Measurements from ENCODE around the gene PAFAH2.
A peak's percentile ranks its signal among the peaks of the same experiment; 100 is the strongest.

The PAFAH2 gene

GRCh38 chr1:25997828-25998761 is at the start of gene PAFAH2:
PAFAH2 (minus strand) TSS chr1:25998063; CDS start chr1:25990816, 7,247 bp downstream.
- peak; percentile 97 to 100 (median 99) for DNase-seq

GRCh38 chr1:26047278-26047874 is 49.5 kb upstream of the PAFAH2 start:
- no peak for DNase-seq

- no peak for DNase-seq
Observed at GRCh38 chr1:26046246-26047095, 48.6 kb upstream of the PAFAH2 start.

GRCh38 chr1:26045722-26046245 is 47.9 kb upstream of the PAFAH2 start, which contains the start of gene SLC30A2:
SLC30A2 (minus strand) TSS chr1:26046118; CDS start chr1:26045896, 222 bp downstream.
- peak in 2 of 3 experiments; percentile 12 to 17 for DNase-seq

GRCh38 chr1:26044971-26045721 is 47.3 kb upstream of the PAFAH2 start:
- DNase-seq, result no peak

- DNase-seq, result no peak
Observed at GRCh38 chr1:26044414-26044813, 46.6 kb upstream of the PAFAH2 start.

GRCh38 chr1:26043765-26044164 is 45.9 kb upstream of the PAFAH2 start:
- DNase-seq, result no peak

- no peak for DNase-seq
Observed at GRCh38 chr1:26041978-26042377, 44.1 kb upstream of the PAFAH2 start.

GRCh38 chr1:26041401-26041800 is 43.5 kb upstream of the PAFAH2 start:
- no peak for DNase-seq

GRCh38 chr1:26038904-26039303 is 41.0 kb upstream of the PAFAH2 start:
- no peak for DNase-seq

GRCh38 chr1:26038477-26038876 is 40.6 kb upstream of the PAFAH2 start:
- no peak for DNase-seq

GRCh38 chr1:26037904-26038303 is 40.0 kb upstream of the PAFAH2 start:
- no peak for DNase-seq

GRCh38 chr1:26036756-26037281 is 39.0 kb upstream of the PAFAH2 start:
- no peak for DNase-seq

GRCh38 chr1:26035959-26036755 is 38.3 kb upstream of the PAFAH2 start:
- DNase-seq, result peak; percentile 74 to 83 (median 75)

GRCh38 chr1:26035203-26035958 is 37.5 kb upstream of the PAFAH2 start:
- DNase-seq, result peak; percentile 90 to 92 (median 90)

- no peak for DNase-seq
Observed at GRCh38 chr1:26034504-26035202, 36.8 kb upstream of the PAFAH2 start.

GRCh38 chr1:26032656-26033357 is 34.9 kb upstream of the PAFAH2 start:
- DNase-seq, result no peak

- DNase-seq, result no peak
Observed at GRCh38 chr1:26031611-26032220, 33.9 kb upstream of the PAFAH2 start.
